GM18873 (cell line): ENCODE measurements around the gene KLHDC4.

ENCODE experiments used
- ATAC-seq: cut with Tn5 transposase; IDR thresholded peaks from one replicate; pipeline ENCODE4 v1.9.1; 2021; ENCODE audit warnings: mild to moderate bottlenecking, moderate library complexity, moderate number of reproducible peaks; ENCODE audit not compliant: unreplicated experiment, low FRiP score

Gene KLHDC4

DNA sequence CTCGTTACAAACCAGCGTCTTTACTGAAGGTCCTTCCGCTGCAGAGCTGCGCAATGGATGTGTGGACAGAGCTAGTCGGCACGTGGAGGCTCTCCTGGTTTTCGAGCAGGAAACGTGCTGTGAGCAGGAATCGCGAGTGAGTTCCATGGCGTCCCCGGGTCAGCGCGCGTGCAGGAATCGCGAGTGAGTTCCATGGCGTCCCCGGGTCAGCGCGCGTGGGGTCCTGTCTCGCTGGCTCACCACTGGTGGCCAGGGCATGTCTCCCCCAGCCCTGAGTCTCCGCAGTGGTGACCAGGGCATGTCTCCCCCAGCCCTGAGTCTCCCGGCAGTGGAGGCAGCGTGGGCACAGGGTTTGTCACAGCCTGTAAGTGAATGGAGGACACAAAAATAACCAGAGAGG, 62.7 kb downstream of the KLHDC4 start:
- ATAC-seq, result no peak

DNA sequence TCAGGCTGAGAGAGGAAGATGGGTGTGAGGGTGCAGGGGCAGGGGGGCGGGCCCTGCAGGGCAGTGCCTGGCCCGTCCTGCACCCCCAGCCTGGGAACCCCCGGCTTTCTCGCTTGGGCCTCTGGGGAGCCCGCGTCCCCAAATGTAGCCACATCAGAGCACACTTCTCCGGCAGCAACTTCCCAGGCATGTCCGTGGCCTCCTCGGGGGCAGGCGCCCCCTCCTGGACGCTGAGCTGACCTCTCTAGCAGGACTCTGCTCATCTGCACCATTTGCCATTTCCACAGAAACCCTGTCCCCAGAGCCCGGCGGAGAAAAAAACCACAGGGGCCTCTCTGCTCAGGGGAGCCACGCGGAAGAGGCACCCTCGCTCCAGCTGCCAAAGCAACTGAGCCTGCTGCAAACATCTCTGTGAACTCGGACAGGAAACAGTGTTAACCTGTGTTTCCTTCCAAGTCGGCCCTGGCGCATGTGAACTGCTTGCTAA, 63.4 kb downstream of the KLHDC4 start:
- no peak for ATAC-seq

DNA sequence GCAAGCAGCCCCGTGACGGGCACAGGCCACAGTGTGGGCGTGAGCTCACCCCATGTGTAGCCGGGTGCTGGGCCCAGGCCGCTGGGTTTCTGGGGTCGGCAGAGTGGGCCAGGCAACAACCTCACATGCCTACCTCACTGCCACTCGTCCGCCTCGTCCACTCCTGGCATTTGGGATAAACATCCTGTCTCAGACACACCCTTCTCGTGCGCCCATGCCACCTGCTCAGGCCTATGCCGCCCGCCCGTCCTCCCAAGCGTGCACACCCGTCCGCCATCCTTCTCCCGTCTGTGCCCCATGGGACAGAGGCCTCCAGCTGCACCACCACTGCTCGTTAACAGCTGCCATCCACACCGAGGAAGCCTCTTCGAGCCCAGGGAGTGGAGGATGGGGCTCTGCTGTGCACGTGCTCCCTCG, 64.3 kb downstream of the KLHDC4 start:
- ATAC-seq, result no peak

DNA sequence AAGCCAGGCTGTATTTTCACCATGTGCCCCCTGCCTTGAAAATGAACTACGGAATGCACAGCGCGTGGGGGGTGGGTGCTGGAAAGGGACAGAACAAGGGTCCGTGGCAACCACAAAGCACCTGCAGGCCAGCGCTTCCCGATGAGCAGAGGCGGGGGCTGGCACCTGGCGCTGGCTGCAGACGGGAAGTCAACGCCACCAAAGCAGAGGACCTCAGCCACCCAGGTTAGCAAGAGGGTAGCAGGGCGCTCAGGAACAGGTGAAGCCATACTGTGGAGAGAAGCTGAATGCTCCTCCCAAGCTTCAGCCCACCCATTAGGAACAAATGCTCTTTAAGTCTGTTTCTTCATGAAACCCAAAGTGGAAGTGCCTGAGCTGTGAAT, 64.7 kb downstream of the KLHDC4 start:
- no peak for ATAC-seq

DNA sequence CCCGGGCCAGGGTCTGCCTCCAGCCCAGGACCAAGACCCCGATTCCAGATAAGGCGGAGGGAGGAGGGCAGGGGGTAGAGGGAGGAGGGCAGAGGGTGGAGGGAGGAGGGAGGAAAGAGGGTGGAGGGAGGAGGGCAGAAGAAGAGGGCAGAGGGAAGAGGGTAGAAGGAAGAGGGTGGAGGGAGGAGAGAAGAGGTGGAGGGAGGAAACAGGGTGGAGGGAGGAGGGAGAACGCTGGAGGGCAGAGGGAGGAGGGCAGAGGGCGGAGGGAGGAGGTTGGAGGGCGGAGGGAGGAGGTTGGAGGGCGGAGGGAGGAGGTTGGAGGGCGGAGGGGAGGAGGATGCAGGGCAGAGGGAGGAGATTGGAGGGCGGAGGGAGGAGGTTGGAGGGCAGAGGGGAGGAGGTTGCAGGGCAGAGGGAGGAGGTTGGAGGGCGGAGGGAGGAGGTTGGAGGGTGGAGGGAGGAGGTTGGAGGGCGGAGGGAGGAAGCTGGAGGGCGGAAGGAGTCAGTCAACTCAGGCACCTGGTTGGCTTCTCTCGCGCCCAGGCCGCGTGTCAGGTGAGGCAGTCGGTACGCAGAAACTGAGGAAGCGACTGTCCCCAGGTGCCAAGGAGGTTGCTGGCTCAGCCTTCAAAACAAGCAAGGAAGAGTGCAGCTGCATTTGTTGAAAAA, 65.2 kb downstream of the KLHDC4 start:
- no peak for ATAC-seq

DNA sequence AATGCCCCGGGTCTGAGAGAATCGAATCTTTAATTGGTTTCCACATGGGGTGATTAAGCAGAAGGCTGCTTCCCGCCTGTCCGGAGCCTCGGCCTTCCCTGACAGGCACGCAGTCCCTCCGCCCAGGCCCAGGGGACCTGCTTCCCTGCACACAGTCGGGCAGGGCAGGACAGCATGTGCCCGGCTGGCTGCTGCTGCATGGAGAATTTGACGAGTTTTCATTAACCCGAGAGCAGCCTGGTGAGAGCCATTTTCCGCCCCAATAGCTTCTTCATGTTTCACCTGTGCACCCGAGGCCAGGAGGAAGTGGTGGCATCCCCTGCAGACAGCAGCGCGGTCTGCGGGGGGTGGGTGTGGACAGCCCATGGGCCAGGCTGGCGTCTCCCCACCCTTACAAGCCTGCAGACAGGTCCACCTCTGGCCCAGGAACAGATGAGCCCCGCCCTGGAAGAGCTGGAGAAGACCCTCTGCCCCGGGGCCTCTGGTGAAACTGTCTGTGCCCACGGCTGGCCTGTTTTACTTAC, 67.0 kb downstream of the KLHDC4 start:
- no peak for ATAC-seq

DNA sequence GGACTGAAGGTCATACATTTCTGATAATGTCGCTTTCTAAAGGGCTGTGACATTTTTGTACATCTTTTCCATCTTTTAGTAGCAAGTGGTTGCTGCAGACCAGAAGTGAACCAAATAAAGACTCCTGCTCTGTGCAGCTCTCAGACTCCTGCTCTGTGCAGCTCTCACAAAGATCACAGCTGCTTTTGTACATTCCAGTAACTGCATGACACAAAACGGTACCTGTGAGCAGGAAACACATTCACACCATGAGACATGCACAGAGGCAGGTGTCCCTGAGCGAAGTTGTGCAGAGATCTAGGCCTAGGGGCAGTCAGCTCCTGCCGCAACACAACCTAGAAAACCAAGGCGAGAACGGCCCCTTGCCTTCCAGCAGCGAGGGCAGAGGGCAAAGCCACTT, 67.5 kb downstream of the KLHDC4 start:
- ATAC-seq, result no peak

DNA sequence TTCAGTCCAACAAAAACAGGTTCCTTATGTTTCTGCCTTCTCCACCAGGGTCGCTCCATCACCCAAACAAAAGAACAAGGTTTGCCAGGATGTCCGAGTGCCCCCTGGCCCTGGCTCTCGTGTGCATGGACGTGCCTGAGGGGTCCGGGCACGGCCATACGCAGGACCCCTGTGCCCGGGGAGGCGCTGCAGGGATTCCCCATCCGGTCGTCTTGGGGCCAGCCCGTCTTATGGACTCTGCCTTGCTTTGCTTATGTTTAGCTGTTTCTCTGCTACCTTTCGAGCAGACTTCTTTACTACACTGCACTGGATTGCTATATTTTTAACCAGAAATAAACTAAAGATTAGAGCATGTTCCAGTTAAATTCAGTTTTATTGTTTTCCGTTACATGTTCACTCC, 68.0 kb downstream of the KLHDC4 start:
- ATAC-seq, result no peak

DNA sequence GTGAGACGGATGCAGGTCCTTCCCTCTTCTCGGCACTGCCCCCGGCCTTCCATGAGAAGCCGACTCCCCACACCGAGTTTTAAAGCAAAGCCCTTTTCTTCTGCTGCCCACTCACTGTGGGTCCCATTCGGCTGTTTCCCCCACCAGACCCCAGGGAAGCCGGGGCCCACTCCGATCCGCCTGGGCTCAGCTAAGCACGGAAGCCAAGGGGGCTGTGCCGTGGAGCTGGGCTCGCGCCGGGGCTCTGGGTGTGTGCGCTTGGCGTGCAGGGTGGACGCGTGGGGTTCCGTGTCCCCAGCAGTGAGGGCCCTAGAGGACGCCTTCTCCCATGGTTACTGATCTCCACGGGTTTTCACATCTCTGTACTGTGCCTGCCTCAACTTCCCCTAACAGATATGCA, 68.5 kb downstream of the KLHDC4 start:
- no peak for ATAC-seq

DNA sequence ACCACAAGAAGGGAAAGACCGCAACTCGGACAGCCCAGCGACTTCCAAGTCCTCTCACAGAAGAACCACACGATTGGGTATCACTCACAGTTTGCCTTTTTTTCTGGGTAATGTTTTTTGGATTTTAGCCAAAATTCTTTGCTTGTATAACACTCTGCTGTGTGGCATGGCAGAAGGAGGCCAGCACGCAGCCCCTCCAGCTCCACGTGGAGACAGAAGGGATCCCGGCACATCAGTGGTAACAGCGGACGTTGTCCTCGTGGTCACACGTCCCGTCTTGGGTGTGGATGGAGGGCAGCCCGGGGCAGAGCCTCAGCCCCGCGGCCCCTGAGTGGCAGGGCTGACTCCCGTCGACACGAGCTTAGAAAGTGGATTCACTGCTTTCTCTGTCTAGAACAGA, 69.1 kb downstream of the KLHDC4 start:
- ATAC-seq, result no peak

DNA sequence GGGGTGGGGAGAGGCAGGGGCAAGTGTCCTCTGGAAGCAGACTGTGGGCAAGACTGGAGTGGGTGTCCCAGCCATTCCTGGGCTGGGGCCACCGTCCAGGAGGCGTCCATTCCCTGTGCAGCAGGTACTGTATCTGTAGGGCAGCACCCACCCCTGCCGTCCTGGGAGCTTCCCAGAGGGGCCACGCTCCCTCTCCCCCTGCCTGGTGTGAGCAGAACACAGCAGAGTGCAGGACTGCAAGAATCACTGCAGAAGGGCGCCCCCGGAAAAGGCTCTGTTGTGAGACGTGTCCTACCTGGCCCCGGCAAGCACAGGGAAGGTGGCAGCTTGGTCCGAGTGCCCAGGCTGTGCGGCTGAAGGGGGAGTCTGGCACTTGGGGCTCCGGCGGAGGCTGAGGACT, 70.3 kb downstream of the KLHDC4 start:
- ATAC-seq, result no peak

DNA sequence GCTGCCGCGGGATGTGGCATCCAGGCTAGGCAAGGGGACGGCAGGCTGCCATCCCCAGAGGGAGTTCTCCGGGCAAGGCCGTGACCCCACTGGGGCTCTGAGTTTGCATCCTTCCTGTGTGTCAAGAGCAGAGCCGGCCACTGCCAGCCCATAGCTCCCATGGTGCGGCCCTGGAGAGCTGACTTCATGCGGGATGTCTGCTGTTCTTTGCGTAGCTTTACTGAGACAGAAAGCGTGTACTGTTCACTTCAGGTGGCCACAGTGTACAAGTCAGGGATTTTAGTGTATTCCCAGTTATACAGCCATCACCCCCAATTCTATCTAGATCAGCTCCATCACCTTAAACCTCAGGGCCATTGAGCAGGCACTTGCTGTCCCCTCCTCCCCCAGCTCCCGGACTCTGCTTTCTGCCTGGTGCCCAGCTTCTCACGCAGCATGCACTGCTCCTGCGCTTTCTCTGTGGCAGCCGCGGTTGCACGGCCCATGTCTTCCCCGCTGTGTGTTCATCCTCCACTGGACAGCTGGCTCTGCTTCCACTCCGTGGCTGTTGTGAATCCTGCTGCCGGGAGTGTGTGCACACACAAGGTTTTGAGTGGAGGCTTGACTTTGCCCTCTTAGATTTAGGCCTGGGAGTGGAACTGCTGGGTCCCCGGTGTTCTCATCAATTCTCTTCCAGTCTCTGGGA, 71.2 kb downstream of the KLHDC4 start:
- no peak for ATAC-seq

DNA sequence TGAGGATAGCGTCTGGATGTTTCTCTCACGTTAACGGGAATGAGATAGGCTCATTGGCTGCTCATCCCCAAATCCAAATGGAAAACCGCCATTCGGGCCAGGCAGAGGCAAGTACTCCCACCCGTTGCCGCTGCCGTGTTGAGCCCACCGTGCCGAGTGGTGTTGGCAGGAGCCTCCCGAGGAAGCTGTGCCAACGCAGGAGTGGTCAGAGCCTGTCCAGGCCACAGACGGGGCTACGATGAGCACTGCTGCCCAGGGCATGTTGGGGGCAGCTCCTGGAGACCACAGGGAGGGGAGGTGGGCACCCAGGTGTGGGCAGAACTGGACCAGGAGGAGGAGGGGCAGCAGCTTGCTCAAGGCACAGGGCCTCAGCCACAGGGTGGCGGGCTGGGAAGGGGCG, 72.0 kb downstream of the KLHDC4 start:
- ATAC-seq, result no peak

DNA sequence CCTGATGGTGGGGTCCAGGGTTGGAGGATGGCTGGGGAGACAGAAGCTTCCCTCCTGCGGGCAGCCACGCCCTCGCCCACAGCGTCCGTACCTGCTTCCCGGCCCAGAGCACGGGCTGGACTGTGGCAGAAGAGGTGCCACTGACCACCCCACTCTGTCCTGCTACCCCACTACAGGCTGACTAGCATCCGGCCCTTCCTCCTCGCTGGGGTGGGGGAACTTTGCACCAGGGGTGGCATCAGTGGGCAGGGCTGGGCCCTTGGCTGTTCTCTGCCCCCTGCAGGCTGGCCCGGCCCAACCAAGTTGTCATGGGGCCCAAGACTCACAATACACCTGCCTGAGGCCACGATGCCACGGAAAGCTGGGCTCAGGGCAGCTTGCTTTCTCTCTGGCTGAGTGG, 73.0 kb downstream of the KLHDC4 start:
- ATAC-seq, result no peak

DNA sequence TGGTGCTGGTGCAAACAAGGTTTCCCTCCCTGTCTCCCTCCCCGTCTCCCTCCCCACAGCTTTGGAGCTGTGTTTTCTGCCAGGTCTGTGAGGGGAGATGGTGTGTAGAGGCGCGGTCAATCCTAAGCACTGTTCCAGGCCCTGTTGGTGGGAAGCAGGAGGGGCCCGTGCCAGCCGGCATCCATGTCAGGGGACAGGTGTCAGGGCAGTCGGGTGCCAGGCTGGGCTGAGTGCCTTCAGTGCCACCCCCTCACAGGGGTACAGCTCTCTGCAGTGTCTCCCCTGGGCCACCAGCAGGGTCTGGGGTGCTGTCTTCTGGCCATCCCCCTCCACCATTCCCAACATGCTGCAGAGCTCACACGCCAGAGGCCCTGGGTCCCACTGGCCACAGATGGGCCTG, 73.6 kb downstream of the KLHDC4 start:
- ATAC-seq, result no peak

DNA sequence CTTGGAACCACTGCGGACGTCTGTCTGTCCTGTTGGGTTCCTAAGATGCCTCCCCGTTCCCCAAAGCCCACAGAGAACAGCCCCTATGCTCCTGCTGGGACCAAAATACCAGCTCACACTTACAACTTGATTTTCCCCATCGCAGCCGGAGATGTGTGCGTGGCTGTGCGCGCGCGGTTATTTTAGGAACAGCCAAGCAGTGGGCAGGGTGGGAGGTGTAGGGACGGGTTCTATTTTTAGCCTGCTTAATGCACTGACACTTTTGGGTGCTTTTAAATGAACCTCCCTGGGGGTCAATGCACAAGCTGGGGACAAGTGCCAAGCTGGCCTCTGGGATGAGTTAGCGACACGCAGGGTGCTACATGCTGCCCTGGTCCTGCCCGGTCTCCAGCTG, 74.1 kb downstream of the KLHDC4 start:
- no peak for ATAC-seq

DNA sequence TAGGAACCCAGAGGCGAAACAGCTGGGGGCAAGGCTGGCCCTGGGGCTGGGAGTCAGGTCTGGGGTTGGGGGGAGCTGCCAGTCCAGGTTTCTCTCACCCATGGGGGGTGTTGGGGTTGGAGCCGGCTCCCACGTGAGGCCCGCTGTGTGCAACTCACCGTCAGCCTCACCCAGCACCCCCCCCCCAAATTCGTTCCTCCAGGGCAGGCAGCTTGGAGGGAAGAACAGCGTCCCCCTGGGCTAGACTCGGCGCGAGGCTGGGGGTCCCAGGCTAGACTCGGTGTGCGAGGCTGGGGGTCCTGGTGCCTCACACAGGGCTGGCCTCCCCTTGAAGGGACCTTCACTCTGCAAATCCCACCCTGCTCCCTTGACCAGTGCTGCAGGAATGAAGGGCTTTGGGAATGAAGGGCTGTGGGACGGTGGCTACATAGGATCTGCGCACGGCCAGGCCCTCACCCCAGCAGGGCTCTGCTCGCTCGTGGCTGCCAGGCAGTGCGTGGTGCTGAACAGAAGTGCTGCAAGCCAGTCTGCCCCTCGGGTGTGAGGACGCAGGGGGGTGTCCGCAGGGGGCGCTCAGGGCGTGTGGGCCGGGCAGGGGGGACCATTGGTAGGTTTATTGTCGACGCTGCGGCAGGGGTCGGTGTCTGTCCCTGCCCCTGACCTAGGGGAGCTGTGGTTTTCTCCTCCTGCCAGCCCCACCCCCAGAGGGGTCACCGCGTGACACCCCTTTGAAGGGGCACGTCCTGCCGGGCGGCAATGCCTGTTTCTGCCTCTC, 74.7 kb downstream of the KLHDC4 start:
- ATAC-seq, result no peak

DNA sequence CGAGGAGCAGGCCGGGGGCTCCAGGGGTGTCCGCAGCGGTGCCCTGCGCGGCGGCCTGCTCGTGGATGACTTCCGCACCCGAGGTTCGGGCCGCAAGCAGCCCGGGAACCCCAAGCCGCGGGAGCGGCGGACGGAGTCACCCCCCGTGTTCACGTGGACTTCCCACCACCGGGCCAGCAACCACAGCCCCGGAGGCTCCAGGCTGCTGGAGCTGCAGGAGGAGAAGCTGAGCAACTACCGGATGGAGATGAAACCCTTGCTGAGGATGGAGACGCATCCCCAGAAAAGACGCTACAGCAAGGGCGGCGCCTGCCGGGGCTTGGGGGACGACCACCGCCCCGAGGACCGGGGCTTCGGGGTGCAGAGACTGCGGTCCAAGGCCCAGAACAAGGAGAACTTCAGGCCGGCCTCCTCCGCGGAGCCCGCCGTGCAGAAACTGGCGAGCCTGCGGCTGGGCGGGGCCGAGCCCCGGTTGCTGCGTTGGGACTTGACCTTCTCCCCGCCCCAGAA, 75.8 kb downstream of the KLHDC4 start:
- ATAC-seq, result no peak

DNA sequence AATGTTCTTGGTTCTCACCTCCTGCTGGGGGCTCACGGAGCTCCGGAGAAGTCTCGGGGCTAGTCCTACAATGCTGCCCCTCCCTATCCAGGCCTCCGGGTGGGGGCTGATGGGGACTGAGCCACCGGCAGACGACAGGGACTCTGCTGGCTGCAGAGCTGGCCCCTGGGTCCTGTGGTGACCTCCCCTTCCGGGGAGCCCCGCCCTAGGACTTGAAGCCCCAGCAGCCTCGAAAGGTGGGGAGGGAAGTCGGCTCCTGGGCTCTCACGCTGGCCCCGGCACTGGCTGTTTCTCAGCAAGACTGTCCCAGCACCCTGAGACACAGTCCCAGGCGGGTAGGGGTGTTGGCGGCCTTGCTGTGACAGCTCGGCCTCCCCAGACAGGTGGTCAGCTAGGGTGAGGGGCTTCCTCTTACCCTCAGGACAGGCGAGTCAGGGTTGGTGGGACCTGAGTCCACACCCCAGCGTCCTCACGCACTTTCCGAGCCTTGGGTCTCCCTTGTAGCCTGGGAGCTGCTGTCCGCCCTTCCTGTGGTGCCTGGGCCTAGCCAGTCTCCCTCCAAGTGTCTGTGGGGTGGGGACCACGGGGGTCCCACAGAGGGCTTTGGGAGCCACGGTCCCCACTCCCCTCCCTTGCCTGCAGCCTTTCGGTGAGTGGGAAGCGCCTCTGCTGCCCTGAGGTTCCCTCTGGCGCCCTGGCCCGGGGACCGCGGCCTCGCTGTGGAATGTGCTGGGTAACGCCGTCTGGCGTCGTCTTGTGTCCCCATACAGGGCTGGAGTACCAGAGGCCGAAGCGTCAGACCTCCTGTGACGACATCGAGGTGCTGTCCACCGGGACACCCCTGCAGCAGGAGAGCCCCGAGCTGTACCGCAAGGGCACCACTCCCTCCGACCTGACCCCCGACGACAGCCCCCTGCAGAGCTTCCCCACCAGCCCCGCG, 76.6 kb downstream of the KLHDC4 start:
- ATAC-seq, result no peak

DNA sequence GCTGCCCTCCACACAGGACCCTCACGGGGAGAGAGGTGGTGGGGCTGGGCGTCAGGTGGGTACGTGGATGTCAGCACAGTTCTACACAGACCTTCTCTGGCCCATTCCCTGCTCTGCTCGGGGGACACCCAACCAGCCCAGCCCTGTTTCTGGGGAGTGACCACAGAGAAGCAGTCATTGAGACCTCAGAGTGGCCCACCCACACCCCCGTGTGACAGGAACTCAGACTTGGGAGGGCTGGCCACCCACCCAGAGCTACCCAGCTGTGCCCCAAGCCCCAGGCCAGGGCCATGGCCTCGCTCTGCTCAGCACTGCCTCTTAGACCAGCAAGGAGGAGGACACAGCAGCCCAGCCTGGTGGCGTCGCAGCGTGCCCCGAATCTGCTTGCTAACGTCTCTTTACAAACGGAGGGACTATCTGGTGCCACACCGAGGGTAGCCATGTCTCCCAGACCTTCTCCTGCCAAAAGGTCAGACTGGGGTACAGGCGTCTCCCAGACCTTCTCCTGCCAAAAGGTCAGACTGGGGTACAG, 77.7 kb downstream of the KLHDC4 start:
- no peak for ATAC-seq
